NCI-H187 (cell line): ENCODE results near the gene KCNK18.
"Not testable (repeated sequence)": the region's sequence is repeated elsewhere in the genome, so short reads cannot be mapped to it uniquely, and the experiment has no call there.

Experiments used
- DNase-seq, 2 experiments: peaks; one replicate each; lab custom pipeline; 2025; lab: John Stamatoyannopoulos, UW

The KCNK18 gene

DNA sequence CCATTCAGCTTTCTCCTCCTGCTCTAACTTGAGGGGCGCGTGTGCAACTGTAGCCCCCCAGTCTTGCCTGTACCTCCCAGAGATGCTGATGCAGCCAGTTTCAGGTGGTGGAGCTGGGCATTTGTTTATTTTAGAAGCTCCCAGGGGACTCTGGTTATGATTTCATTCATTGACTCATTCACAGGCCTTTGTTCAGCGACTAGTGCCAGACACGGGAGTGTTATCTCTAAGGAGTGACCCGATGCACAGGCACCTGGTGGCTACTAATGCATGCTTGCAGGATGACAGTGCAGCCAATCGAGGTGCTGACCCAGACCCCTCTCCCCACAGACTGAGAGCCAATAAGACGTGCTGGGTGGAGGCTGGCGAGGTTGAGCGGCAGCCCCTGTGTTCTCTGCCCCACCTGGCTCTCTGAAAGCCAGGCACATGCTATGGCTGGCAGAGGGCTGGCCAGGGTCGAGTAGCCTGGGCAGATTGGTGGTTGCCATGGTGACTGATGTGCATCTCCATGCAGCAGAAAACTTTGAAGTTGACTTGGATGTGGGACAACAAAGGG is 23.9 kb downstream of the KCNK18 start:
- no peak for DNase-seq

GRCh38 chr10:117222552-117222951 is 25.3 kb downstream of the KCNK18 start:
- no peak for DNase-seq

- DNase-seq = no peak
Measured at GRCh38 chr10:117222976-117223692, 25.8 kb downstream of the KCNK18 start.

- no peak for DNase-seq
Measured at GRCh38 chr10:117223693-117224430, 26.6 kb downstream of the KCNK18 start.

DNA sequence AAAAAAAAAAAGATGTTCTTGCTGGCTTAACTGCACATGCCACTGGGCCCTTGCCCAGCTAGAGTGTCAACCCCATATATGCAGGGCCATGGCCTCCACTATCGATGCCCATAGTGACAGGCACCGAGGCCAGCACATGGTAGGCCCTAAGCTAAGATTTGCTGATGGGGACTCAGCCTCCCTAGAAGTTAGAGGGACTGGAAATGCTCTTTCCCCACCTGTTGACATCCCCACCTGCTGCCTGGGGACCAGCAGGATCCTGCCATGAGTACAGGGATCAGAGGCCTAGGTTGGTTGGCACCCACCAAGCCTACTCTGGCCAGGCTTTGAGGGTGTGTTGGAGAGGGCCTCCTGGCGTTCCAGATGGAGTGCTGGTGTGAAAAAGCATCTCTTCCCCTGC is 27.6 kb downstream of the KCNK18 start:
- no peak for DNase-seq

- DNase-seq = no peak
Measured at GRCh38 chr10:117226813-117227451, 29.6 kb downstream of the KCNK18 start.

DNA sequence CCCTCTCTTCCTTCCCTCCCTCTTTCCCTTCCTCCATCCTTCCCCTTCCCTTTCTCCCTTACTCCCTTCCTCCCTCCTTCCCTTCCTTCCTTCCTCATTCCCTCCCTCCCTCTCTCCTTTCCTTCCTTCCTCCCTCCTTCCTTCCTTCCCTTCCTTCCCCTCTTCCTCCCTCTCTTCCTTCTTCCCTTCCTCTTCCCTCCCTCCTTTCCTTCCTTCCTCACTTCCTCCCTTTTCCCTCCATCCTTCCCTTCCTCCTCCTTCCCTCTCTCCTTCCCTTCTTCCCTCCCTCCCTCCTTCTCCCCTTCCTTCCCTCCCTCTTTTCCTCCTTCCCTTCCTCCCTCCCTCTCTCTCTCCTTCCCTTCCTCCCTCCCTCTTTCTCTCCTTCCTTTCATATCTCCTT is 30.9 kb downstream of the KCNK18 start:
- no peak for DNase-seq

GRCh38 chr10:117230107-117230506 is 32.8 kb downstream of the KCNK18 start:
- not testable (repeated sequence) for DNase-seq

- no peak for DNase-seq
Measured at GRCh38 chr10:117237401-117237991, 40.2 kb downstream of the KCNK18 start.

DNA sequence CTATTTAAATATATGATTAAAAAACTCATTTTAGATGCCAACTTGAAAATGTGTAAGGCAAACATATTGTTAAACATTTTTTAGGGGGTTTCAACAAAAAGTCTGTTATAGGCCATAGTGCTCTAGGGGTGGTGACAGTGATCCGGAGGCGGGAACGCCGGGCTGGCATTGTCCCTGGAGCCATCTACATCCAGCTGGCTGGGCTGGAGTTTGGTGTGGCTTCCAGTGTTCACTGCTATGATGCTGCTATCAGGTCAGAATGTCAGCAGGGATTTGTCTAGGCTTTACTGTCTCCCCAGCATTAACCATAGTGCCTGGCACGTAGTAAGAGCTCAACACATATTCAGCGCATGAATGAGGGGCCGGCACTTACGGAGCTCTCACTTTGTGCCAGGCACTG is 41.8 kb downstream of the KCNK18 start:
- DNase-seq = no peak

- no peak for DNase-seq
Measured at GRCh38 chr10:117239721-117240620, 42.7 kb downstream of the KCNK18 start.

GRCh38 chr10:117240621-117241529 is 43.6 kb downstream of the KCNK18 start, which contains the start of gene SLC18A2:
TSS of gene SLC18A2 (plus strand) at chr10:117241114. CDS start at chr10:117241694, 580 bp downstream.
- no peak for DNase-seq

GRCh38 chr10:117241541-117242462 is 44.5 kb downstream of the KCNK18 start:
- DNase-seq = no peak

- no peak for DNase-seq
Measured at GRCh38 chr10:117242463-117242832, 45.2 kb downstream of the KCNK18 start.

DNA sequence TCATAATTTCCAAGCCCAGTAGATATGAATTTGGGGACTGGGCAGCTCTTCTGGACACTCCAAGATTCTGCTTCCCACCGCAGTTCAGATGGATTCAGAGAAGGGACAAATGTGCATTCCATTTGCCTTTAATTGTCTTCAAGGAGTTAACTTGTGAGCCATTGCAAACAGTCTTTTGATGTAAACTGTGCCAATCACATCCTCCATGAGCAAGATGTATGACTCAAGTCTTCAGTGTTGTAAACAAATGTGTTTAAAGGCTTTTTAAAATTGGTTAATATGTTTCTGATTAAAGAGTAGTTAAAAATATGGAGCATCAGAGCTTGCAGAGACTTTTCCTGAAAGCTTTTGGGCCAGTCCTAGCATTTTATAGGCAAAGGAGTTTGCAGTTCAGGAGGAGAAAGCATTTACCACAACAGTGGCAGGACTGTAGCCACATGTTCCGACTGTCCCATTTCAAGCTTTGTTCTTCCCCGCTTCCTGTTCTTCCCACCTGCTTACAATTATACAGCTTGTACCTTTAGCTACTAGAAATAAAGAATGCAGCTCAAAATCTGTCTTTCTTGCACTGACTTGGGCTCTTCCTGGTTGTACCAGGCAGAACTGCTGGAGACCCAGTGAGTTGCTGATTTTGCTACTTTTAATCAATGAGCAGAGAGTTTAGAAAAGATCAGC is 49.8 kb downstream of the KCNK18 start:
- DNase-seq = no peak

DNA sequence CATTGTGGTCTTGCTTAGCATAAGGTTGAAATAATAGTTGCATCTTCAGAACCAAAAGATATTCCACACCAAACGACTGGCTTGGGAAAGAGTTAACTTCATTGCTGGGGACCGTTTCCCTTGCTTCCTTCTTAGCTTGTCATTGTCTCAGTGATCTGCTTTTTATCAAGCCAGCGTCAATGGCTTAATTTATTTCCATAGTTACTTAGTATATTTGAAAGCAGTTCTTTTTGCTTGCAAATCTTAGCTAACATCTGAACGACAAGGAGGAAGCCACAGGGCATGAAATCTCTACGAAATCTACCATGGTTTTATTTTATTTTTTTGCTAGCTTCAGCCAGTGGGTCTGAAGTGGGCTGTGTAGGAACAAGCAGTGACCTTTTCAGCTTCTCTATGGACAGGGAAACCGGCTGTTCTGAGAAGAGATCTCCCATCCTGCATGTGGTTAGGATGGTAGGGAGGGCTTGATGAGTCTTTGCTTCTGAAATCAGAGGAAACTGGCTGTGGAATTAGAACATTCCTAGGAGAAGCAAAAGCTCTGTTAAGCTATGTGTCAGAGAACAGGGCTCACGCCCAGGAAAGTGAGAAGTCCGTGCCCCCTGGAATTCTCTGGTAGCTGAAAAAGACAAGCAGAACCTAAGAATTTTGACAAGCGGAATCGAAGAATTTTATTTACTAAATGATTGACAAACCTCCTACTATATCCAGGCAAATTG is 51.6 kb downstream of the KCNK18 start:
- DNase-seq = no peak

DNA sequence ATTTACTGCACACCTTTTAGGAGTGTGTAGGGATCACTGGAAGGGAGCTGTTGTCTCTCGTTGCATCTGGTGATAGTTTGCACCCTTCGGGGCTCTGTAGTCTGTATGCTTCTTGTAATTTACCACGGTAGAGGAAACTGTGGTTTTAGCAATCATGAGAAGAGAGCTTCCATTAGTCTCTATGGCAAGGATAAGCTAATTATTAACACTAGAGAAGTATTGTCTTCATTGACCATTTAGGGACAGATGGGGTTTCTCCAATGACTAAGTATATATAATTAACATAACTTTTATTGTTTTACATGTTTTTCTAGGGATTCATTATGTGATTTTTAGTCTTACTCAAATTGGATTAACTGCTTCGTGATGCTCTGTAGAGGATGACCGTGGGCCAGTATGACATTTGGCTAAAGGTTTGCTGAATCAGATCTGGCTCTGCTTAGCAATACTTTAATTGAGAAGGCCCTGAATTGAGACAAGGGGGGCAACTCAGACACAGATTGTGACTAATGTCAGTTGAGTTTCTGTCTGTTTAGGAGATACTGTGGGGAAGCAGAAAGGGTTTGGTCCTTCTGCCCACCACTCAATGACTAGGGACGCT is 52.3 kb downstream of the KCNK18 start:
- no peak for DNase-seq
